22Rv1 (cell line): Measurements from ENCODE around the gene IPO13.
A peak's percentile ranks its signal among the peaks of the same experiment; 100 is the strongest.

ENCODE experiments used
- H3K27ac ChIP-seq: fragments of 450-650 bp; 2 replicates; pipeline ENCODE4 v1.5.1; 2017
- CTCF ChIP-seq: fragments of 450-650 bp; IDR thresholded peaks from 2 replicates; pipeline ENCODE4 v1.5.1; 2017; ENCODE audit warnings: mild to moderate bottlenecking
- ZFX ChIP-seq: fragments of 450-650 bp; IDR thresholded peaks from 2 replicates; pipeline ENCODE4 v1.6.1; 2017; ENCODE audit warnings: antibody characterized with exemption, borderline replicate concordance

The IPO13 gene

DNA sequence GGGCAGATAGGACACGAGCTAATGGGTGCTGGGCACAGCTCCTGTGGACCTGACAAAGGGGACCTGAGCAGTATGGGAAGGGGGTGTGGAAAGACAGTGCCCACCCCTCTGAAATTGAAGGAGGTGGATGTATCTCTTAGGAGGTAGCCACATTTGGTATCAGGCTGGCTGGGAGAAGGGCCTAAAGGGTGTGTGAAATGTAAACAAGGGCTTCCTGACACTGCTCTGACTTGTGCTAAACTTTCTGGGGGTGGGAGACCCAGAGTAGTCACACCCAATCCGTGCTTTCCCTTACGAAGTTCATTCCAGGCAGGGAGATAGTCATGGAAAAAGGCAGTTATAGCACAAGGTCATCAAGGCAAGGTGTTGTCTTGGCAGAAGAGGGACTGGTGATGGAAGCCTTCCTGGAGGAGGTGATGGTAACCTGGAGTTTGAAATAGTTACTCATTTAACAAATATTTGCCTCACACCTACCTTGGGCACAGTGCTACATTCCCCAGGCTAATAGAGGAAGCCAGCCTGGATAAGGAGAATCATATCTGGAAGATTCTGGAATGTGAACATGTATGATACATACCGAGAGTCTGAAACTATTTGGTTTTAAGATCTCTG lies 39.3 kb downstream of the IPO13 start:
- H3K27ac ChIP-seq, result no peak overlapping the region
- TF ChIP-seq CTCF (no peak), ZFX (no peak)

DNA sequence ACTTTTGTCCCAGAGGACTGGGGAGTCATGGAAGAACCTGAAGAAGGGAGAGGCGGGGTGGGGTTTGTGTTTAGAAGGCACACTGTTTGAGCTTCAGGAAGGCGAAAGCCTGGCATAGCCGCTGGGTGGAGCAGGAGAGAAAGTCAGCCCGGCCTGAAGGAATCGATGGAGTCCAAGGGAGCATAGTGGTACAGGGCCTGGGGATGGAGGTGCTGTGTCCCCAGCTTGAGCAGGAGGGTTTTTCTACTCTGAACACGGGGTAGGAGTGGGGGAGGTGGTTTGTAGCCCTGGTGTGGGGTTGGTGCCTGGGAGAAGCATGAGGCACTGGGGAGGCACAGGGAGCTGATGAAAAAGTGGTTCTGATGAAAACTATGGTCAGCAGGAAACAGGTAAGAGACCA lies 40.0 kb downstream of the IPO13 start:
- H3K27ac ChIP-seq, result no peak overlapping the region
- no peak for TF ChIP-seq ZFX
- no peak for TF ChIP-seq CTCF

DNA sequence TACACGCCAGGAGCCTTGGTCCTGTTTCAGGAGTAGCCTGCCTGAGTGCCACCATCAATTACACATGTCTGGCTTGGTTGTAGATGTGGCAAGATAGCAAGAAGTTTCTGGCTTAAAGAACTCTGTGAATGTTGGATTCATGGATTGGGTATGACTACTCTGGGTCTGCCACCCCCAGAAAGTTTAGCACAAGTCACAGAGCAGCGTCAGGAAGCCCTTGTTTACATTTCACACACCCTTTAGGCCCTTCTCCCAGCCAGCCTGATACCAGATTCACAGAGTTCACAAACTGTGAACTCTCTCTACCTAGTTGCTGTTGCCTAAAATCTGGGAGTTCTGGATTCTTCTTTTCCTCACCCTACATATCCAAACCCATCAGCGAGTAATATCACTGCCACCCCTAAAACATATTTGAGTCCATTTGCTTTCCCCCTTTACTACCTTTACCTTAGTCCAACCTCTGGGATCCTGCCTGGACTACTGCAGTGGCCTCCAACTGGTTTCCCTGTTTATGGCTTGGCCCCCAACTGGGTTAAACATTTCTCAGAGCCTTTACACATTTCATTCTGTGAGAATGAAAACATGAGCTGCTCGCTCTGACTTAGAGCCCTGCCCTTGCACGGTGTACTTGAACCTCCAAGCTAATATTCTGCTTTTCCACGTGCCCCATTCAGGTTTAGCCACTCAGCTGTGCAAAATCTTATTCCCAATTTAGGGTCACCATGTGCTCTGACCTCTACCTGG lies 40.6 kb downstream of the IPO13 start:
- H3K27ac ChIP-seq, result no peak overlapping the region
- no peak for TF ChIP-seq CTCF
- no peak for TF ChIP-seq ZFX

- TF ChIP-seq CTCF (no peak), ZFX (no peak)
- peak overlapping the region; percentile 91 for H3K27ac ChIP-seq
These were observed 43.8 kb downstream of the IPO13 start for GRCh38 chr1:43990271-43991199.

- TF ChIP-seq ZFX (no peak), CTCF (no peak)
These were observed 44.4 kb downstream of the IPO13 start for GRCh38 chr1:43991200-43991475.

GRCh38 chr1:43991476-43992231 lies 44.9 kb downstream of the IPO13 start, which contains the start of gene CCDC24:
Gene CCDC24, plus strand, starts transcription at chr1:43991599. Its CDS starts 280 bp downstream, at chr1:43991879.
- TF ChIP-seq ZFX, result no peak
- no peak for TF ChIP-seq CTCF
- H3K27ac ChIP-seq, result peak within 1 kb of the TSS; percentile 91

More at GRCh38 chr1:43991200-43991475, 44.4 kb downstream of the IPO13 start:
- H3K27ac ChIP-seq, result peak overlapping the region; percentile 91
